KMS-11 (cell line): Measurements from ENCODE around the gene ZNF106.

Experiments
- H2AFZ ChIP-seq: fragments of 200-600 bp; sonication (generic); 2 replicates; pipeline ENCODE4 v1.6.1; 2016; ENCODE audit warnings: antibody characterized with exemption, mixed run types, low read depth
- H3K27ac ChIP-seq: fragments of 200-600 bp; sonication (generic); 2 replicates; pipeline ENCODE4 v1.6.1; 2016; ENCODE audit warnings: mild to moderate bottlenecking, mixed run types
- H3K27me3 ChIP-seq: fragments of 200-600 bp; sonication (generic); 2 replicates; pipeline ENCODE4 v1.6.1; 2017; ENCODE audit warnings: mild to moderate bottlenecking, low read depth, mixed run types, moderate library complexity; ENCODE audit not compliant: insufficient read depth
- H3K36me3 ChIP-seq: fragments of 200-600 bp; sonication (generic); 2 replicates; pipeline ENCODE4 v1.6.1; 2017; ENCODE audit warnings: mild to moderate bottlenecking, mixed run types; ENCODE audit not compliant: insufficient read depth
- H3K4me1 ChIP-seq: fragments of 200-600 bp; sonication (generic); 2 replicates; pipeline ENCODE4 v1.6.1; 2016; ENCODE audit warnings: mild to moderate bottlenecking, low read depth, mixed run types; ENCODE audit not compliant: poor library complexity, severe bottlenecking
- H3K4me2 ChIP-seq: fragments of 200-600 bp; sonication (generic); 2 replicates; pipeline ENCODE4 v1.7.0; 2016; ENCODE audit warnings: mild to moderate bottlenecking, mixed run types
- H3K4me3 ChIP-seq: fragments of 200-600 bp; sonication (generic); IDR thresholded peaks from 2 replicates; pipeline ENCODE4 v1.6.1; 2017; ENCODE audit warnings: low read depth, low read length, mixed read lengths; ENCODE audit not compliant: insufficient read depth
- H3K79me2 ChIP-seq: fragments of 200-600 bp; sonication (generic); 2 replicates; pipeline ENCODE4 v1.6.1; 2016; ENCODE audit warnings: low read depth, mixed run types; ENCODE audit not compliant: insufficient read depth
- H3K9ac ChIP-seq: fragments of 200-600 bp; sonication (generic); 2 replicates; pipeline ENCODE4 v1.6.1; 2016; ENCODE audit warnings: mild to moderate bottlenecking, mixed run types
- H4K20me1 ChIP-seq: fragments of 200-600 bp; sonication (generic); 2 replicates; pipeline ENCODE4 v1.6.1; 2016; ENCODE audit warnings: mild to moderate bottlenecking, mixed run types; ENCODE audit not compliant: insufficient read depth
- TF ChIP-seq, protein P1 (sequence below): fragments of 200-600 bp; sonication (generic); conservative IDR thresholded peaks from 2 replicates; pipeline ENCODE4 v1.6.1; 2017; ENCODE audit warnings: low read depth, mild to moderate bottlenecking, antibody characterized with exemption, low read length, moderate library complexity, mixed read lengths

ZNF106 gene

DNA sequence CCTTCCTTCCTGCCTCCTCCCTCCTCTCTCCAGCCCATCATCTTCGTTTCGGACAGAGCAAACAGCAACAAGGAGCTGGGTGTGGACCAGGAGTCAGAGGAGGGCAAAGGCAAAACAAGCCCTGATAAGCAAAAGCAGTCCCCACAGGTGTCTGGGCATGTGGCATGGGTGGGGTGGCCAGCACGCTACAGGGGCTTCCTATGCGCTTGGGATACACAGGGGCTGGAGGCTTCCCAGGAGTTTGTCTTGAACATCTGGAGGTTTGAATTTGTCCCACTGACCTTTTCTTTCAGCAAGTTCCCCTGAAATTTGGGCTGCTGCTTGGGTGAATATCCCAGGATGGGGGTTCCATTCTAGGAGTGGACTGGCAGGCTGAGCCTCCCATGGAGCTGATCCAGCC is 82.8 kb downstream of the ZNF106 start:
- no peaks in the 10 kb centered on the region for H3K36me3 ChIP-seq

DNA sequence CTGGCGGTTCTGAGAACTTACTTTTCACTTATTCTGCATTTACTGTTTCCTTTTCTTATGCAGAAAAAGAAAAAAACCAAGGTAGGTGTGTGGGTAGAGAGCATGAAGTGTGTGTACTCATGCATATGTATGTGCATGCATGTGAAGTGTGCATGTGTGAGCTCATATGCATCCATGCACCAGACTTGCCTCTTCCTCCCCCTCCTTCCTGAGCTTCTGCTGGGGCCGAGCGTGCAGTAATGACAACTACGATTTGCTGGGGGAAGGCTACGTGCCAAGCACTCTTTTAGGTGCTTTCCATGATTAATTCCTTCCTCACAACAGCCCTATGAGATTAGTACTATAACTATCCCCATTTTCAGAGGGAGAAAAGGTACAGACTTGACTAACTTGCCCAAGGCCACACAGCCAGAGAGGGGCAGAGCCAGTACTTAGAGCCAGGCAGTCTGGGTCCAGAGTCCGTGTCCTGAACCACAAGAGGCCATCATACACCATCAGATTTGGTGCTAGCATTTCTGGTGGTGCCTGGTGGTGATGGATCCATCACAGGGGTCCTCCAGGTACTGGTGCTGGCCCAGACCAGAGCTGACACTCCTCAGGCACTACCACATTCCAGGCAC is 85.0 kb downstream of the ZNF106 start:
- H3K79me2 ChIP-seq: no peaks in the 10 kb centered on the region
- H3K4me2 ChIP-seq: no peak overlapping the region
- H3K27ac ChIP-seq: no peak overlapping the region
- H3K27me3 ChIP-seq: no peaks in the 10 kb centered on the region
- H2AFZ ChIP-seq: no peak overlapping the region
- no peaks in the 10 kb centered on the region for H3K36me3 ChIP-seq
- H3K9ac ChIP-seq: no peak overlapping the region
- no peaks in the 10 kb centered on the region for H3K4me1 ChIP-seq
- no peaks in the 10 kb centered on the region for H4K20me1 ChIP-seq
- H3K4me3 ChIP-seq: no peak overlapping the region
- TF ChIP-seq, protein P1, sequence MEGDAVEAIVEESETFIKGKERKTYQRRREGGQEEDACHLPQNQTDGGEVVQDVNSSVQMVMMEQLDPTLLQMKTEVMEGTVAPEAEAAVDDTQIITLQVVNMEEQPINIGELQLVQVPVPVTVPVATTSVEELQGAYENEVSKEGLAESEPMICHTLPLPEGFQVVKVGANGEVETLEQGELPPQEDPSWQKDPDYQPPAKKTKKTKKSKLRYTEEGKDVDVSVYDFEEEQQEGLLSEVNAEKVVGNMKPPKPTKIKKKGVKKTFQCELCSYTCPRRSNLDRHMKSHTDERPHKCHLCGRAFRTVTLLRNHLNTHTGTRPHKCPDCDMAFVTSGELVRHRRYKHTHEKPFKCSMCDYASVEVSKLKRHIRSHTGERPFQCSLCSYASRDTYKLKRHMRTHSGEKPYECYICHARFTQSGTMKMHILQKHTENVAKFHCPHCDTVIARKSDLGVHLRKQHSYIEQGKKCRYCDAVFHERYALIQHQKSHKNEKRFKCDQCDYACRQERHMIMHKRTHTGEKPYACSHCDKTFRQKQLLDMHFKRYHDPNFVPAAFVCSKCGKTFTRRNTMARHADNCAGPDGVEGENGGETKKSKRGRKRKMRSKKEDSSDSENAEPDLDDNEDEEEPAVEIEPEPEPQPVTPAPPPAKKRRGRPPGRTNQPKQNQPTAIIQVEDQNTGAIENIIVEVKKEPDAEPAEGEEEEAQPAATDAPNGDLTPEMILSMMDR: no peak

More for the DNA sequence above, 82.8 kb downstream of the ZNF106 start:
- H4K20me1 ChIP-seq: no peaks in the 10 kb centered on the region
- no peak overlapping the region for H2AFZ ChIP-seq
- H3K4me2 ChIP-seq: no peak overlapping the region
- H3K4me1 ChIP-seq: no peaks in the 10 kb centered on the region
- H3K4me3 ChIP-seq: no peak overlapping the region
- TF ChIP-seq, protein P1: no peak
- no peaks in the 10 kb centered on the region for H3K27me3 ChIP-seq
- no peak overlapping the region for H3K27ac ChIP-seq
- H3K79me2 ChIP-seq: no peaks in the 10 kb centered on the region
- H3K9ac ChIP-seq: no peak overlapping the region

DNA sequence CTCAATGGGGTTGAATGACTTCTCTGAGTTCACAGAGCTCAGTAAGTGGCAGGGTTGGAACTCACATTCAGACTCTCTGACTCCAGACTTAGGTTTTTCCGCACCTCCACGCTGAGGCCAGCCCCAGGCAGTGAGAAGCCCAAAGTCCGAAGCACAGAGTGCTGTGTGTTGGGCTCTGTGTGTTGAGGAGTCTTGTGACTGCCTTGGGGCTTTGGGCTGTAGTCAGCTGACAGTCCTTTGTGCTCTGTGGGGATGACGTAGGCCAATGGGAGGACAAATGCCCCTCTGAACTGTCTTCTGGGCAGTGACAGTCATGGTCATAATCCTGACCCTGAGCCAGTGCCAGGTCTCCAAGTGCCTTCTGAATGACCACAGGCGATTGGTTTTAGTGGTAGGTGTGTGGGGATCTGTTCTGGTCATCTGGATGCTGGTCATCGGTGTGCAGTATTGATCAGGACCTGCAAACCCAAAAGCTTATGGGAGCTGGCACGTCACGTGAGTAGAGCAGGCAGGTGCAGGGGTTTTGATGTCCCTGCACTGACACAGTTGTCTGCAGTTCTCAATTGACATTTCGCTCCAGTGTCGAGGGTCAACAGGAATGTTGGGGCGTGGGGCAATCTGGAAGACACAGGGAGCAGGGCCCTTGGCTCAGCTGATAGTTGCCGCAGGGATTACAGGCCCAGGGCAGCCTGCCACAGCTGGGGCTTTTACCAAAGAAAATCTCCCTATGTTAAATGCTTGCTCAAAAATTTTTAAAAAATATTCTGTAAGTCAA is 86.3 kb downstream of the ZNF106 start:
- TF ChIP-seq, protein P1: no peak
- Histone ChIP-seq H3K27ac (no peak overlapping the region), H2AFZ (no peak overlapping the region), H4K20me1 (no peaks in the 10 kb centered on the region), H3K9ac (no peak overlapping the region), H3K27me3 (no peaks in the 10 kb centered on the region), H3K4me3 (no peak overlapping the region), H3K79me2 (no peaks in the 10 kb centered on the region), H3K36me3 (no peaks in the 10 kb centered on the region), H3K4me2 (no peak overlapping the region), H3K4me1 (no peaks in the 10 kb centered on the region)

DNA sequence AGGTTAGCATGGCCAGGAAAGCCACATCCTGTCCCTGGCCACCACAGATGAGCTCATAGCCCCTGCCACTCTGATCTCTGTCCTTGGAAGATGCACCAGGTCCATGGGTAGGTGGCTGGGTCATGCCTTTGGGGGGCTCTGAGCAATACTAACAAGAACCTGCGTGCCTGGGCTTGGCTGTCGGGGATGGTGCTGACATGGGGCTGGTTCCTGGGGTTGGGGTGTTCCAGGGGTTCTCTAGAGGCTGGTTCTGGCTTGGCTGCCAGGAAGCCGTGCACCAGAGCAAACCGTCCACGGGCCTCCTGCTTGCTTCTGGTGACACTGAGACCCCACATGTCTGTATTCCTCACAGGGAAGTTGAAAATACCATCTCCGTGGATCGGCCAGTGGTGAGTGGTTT is 87.6 kb downstream of the ZNF106 start:
- no peak overlapping the region for H3K4me2 ChIP-seq
- H3K4me1 ChIP-seq: no peaks in the 10 kb centered on the region
- H3K4me3 ChIP-seq: no peak overlapping the region
- H4K20me1 ChIP-seq: no peaks in the 10 kb centered on the region
- no peak overlapping the region for H3K9ac ChIP-seq
- H3K36me3 ChIP-seq: no peaks in the 10 kb centered on the region
- TF ChIP-seq, protein P1: no peak
- no peak overlapping the region for H2AFZ ChIP-seq
- no peaks in the 10 kb centered on the region for H3K27me3 ChIP-seq
- H3K79me2 ChIP-seq: no peaks in the 10 kb centered on the region
- H3K27ac ChIP-seq: no peak overlapping the region
